GM11168 (cell line): Measurements from ENCODE around the gene ZDHHC9.
"Not testable (repeated sequence)": the region's sequence is repeated elsewhere in the genome, so short reads cannot be mapped to it uniquely, and the experiment has no call there.

Experiments used
- in situ Hi-C: fragments of 300-500 bp; cut with MboI; formaldehyde crosslinking; loops from one replicate; pipeline ENCODE4 v1.12.0; 2022; ENCODE audit warnings: low sequenced_read_pairs; ENCODE audit not compliant: unreplicated experiment

ZDHHC9 gene

GRCh38 chrX:129843459-129844306, at the start of gene ZDHHC9:
ZDHHC9 (minus strand) TSS chrX:129843886; CDS start chrX:129841945, 1,941 bp downstream.
- in situ Hi-C loops = no loop called here

- in situ Hi-C loops = no loop called here
Observed at GRCh38 chrX:129877401-129877800, 33.7 kb upstream of the ZDHHC9 start.

- in situ Hi-C loops = no loop called here
Observed at GRCh38 chrX:129876771-129877305, 33.2 kb upstream of the ZDHHC9 start.

DNA sequence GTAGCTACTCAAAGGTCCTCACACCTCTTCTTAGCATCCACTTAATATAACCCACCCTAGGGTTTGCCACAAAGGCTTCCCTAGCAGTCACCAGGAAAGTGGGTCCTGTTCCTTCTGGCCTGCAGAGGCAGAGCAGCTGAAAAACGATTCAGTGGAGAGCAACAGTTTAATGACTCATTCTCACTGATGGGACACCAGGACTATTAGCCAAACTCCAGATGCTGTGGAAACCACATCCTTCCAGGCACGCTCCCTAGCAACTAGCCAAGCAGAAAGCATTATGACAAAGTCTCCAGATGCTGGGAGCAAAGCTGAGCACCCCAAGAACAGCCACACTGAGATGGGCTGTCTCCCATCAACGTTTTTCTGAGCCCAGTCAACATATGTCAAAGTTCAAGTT, 32.0 kb upstream of the ZDHHC9 start:
- in situ Hi-C loops = no loop called here

GRCh38 chrX:129872524-129872923, 28.8 kb upstream of the ZDHHC9 start:
- in situ Hi-C loops = no loop called here

GRCh38 chrX:129866321-129866720, 22.6 kb upstream of the ZDHHC9 start:
- in situ Hi-C loops = not testable (repeated sequence)

GRCh38 chrX:129859134-129859533, 15.4 kb upstream of the ZDHHC9 start:
- in situ Hi-C loops = not testable (repeated sequence)

DNA sequence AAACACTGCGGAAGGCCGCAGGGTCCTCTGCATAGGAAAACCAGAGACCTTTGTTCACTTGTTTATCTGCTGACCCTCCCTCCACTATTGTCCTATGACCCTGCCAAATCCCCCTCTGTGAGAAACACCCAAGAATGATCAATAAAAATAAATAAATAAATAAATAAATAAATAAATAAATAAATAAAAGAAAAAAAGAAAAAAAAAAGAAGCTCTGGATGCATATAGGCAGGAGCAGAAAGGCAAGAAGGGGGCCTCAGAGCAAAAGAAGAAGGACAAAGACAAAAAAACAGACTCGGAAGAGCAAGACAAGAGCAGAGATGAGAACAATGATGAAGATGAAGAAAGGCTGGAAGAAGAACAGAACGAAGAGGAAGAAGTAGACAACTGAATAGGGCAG, 8.1 kb upstream of the ZDHHC9 start:
- in situ Hi-C loops = not testable (repeated sequence)

GRCh38 chrX:129846716-129847115, 3.0 kb upstream of the ZDHHC9 start:
- in situ Hi-C loops = no loop called here

- in situ Hi-C loops = no loop called here
Observed at GRCh38 chrX:129845616-129846190, 2.0 kb upstream of the ZDHHC9 start.

- in situ Hi-C loops = no loop called here
Observed at GRCh38 chrX:129843209-129843458, 552 bp downstream of the ZDHHC9 start.

DNA sequence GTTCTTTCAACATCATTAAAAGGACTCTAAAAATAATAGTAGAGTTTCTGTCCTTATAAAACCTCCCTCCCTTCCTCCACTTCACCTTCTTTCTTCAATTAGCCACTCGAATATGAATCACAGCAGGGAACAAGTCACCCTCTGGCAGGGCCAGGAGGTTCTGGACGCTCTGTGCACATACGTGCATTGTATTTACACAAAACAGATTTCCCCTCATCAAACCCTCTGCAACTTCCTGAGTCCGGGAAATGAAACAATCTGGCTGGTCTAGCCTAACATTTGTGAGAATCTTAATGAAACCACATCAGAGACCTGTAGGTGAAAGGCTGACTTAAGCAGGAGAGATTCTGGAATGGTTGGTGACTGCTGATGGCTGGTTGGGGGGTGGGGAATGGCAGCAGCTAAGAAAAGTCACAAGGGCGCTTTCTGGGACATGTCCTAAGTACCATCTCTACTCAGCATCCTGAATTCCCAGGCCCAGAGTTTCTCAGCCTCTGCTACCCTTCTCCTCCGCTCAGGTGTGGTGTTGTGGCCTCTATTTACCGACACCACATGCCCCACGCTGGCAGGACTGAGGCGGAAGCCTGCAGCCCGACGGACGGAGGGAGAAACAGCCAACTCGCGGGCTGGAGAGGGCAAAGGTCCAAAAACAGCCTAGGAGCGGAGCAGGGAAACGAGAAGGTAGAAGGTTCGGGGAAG, 1.0 kb downstream of the ZDHHC9 start:
- in situ Hi-C loops = no loop called here

DNA sequence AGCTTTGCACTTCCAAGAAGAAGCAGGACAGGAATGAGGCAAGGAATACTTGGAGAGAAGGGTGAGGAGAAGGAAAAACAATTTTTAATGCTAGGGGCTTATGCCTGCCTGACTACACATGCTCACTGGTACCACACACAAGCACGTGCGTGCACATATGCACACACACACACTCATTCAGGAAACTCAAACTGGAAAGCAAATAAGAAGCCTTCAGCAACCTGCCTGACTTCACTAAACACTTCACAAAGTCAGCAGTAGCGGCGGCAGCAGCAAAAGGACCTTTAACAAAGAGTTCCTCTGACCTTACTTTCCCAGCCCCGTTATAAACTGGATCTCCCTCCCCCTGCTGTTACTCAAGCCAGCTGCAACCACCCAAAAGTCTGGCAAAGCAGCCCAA, 3.3 kb downstream of the ZDHHC9 start:
- in situ Hi-C loops = no loop called here

DNA sequence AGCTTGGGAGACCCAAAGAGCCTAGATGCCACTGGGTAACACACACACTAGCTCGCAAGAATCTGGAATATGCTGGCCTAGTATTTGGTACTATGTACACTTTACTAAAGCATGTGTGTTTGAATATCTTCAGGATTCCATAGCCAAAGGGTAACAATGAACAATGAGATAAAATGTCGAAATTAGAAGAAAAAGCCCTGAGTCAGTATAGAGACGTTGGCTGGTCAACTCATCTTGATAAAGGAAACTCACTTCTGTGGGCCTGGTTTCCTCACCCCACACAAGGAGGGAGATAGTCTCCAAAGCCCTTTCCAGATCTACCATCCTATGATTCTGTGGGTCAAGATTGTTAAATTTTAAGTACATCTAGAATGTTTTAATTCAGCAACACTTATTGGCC, 6.9 kb downstream of the ZDHHC9 start:
- in situ Hi-C loops = no loop called here

GRCh38 chrX:129833153-129833990, 10.3 kb downstream of the ZDHHC9 start:
- in situ Hi-C loops = no loop called here

DNA sequence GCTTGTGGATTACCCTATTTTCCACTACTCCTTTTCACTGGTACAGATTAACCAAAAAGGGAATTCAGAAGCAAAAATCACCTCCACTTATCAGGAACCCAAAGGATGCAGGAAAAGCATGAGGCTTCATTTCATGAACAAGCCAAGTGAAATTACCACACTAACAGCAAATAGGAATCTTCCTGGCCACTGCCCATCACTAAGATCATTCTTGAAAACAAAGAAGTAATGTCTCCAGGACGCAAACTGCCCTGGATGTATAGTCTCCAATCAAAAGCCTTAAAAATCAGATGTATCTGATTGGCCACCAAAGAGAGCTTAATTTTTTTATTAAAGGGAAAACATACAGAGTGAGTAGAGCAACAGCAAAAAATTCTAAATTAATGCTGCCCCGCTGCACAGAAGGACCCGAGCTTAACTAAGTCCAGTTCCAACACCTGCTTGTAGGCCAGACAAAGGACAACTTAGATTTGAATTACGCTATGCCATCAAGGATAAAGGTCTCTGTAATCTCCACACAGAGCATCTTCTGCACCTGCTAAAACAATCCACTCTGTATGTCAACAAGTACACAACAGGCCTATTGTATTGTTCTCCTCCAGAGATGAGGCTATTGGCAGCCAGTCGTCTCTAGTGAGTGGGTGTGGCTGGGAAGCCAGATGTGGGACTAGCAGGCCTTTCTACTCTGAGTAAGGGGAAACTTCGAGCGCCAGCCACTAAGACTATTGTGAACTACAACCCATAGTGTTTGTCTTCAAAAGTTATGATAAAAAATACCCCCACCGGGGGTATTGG, 12.4 kb downstream of the ZDHHC9 start:
- in situ Hi-C loops = no loop called here

DNA sequence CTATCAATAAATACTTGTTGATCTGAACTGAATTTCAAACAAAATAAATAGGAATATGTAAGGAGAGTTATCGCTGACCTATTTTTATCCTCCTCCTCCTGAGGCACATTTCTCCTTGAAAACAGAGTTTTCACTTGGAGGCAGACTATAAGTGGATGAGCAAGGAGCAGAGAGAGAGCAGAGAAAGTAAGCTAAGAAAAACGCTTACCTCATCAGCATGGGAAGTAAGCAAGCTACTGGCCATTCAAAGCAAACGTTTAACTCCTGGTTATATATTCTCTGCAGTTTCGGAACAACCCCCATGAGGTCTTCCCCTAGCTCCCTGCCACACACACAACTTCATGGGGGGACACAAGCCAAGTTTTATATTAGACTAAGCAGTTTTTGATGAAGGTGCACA, 13.2 kb downstream of the ZDHHC9 start:
- in situ Hi-C loops = no loop called here

GRCh38 chrX:129825746-129826505, 17.8 kb downstream of the ZDHHC9 start:
- in situ Hi-C loops = no loop called here

DNA sequence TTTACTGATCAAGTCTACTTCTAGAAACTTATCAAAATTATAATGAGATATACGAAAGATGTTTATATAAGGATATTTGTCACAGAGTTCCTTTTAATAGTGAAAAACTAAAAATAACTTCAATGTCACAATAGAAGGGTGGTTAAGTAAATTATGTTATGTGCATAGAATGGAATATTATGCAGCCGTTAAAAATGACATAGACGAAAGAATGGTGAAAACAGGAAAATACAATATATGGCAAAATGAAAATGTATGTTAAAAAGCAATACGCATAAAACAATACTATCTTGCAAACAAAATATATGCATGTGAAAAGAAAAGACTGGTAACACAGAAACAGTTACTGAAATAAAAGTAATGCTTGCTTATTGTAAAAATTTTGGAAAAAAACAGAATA, 19.1 kb downstream of the ZDHHC9 start:
- in situ Hi-C loops = no loop called here
